ENCODE data around the gene CHI3L1.

- no peak for TF ChIP-seq POLR2A (IDR thresholded peaks at IDR 0.05)
- TF ChIP-seq, protein P1, sequence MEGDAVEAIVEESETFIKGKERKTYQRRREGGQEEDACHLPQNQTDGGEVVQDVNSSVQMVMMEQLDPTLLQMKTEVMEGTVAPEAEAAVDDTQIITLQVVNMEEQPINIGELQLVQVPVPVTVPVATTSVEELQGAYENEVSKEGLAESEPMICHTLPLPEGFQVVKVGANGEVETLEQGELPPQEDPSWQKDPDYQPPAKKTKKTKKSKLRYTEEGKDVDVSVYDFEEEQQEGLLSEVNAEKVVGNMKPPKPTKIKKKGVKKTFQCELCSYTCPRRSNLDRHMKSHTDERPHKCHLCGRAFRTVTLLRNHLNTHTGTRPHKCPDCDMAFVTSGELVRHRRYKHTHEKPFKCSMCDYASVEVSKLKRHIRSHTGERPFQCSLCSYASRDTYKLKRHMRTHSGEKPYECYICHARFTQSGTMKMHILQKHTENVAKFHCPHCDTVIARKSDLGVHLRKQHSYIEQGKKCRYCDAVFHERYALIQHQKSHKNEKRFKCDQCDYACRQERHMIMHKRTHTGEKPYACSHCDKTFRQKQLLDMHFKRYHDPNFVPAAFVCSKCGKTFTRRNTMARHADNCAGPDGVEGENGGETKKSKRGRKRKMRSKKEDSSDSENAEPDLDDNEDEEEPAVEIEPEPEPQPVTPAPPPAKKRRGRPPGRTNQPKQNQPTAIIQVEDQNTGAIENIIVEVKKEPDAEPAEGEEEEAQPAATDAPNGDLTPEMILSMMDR (IDR thresholded peaks at IDR 0.05) = no peak
- TF ChIP-seq EP300 (IDR thresholded peaks at IDR 0.05) = no peak
Observed at GRCh38 chr1:203184467-203184866, 2.0 kb downstream of the CHI3L1 start.

Data from ovary (tissue), 3 donors.